ENCODE measurements around the gene TENM4. TPM values are rescaled to one million over a fixed set of nuclear protein-coding genes. Genes with fewer than 3 reads are reported as not detected.

Gene TENM4
- total RNA-seq, 2 experiments from 2014 or later: not detected

DNA sequence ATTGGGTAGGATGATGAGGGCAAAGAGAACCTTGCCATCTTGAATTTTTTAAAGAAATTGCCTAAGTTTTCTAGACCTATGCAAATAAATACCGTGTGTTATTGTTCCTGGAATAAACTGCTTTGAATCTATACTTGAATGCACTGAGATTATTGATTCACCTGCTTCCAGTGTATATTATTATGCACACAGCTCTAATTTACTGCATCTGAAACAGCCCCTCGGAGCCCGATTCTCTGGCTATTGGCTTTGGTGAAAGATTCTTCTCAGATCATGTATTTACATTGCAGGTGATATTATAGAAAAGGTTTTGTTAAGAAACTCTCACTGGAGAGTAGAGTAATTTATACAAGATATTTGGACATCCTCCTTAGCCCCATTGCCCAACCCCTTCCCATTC lies 254.2 kb downstream of the TENM4 start:
- TF ChIP-seq, protein P1, sequence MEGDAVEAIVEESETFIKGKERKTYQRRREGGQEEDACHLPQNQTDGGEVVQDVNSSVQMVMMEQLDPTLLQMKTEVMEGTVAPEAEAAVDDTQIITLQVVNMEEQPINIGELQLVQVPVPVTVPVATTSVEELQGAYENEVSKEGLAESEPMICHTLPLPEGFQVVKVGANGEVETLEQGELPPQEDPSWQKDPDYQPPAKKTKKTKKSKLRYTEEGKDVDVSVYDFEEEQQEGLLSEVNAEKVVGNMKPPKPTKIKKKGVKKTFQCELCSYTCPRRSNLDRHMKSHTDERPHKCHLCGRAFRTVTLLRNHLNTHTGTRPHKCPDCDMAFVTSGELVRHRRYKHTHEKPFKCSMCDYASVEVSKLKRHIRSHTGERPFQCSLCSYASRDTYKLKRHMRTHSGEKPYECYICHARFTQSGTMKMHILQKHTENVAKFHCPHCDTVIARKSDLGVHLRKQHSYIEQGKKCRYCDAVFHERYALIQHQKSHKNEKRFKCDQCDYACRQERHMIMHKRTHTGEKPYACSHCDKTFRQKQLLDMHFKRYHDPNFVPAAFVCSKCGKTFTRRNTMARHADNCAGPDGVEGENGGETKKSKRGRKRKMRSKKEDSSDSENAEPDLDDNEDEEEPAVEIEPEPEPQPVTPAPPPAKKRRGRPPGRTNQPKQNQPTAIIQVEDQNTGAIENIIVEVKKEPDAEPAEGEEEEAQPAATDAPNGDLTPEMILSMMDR (IDR thresholded peaks at IDR 0.05): no peak
- ATAC-seq: no peak
- H3K27me3 Mint-ChIP-seq: no peaks in the 10 kb centered on the region
- no peaks in the 10 kb centered on the region for H3K9me3 Mint-ChIP-seq
- no peaks in the 10 kb centered on the region for H3K36me3 Mint-ChIP-seq (ENCODE audit: low read depth)
- intact Hi-C loops (cut with micrococcal nuclease): no loop called here
- DNase-seq: no peak
- no peak overlapping the region for H3K4me3 Mint-ChIP-seq
- POLR2A ChIA-PET: no interaction called here
- CTCF ChIA-PET: no interaction called here
- H3K4me1 Mint-ChIP-seq (ENCODE audit: low read depth): no peaks in the 10 kb centered on the region
- H3K27ac Mint-ChIP-seq: no peak overlapping the region

DNA sequence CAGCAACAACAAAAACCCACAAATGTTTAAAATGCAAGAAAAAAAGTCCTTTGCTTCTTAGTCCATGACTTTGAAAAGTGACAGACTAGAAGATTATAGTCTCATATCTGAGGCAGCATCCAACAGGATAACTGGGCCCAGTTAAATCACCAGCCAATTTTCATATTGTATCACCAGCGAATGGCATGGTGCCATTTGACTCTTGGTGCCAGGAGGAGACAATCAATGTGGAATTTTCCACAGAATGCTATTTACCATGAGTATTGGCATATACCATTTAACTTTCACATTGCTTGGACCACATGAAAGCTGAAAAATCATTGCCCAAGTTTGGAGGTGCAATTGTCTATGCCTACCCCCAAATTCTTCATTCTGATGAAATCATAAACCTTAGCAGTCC lies 255.5 kb downstream of the TENM4 start:
- no peak overlapping the region for H3K27ac Mint-ChIP-seq
- H3K4me1 Mint-ChIP-seq (ENCODE audit: low read depth): no peaks in the 10 kb centered on the region

DNA sequence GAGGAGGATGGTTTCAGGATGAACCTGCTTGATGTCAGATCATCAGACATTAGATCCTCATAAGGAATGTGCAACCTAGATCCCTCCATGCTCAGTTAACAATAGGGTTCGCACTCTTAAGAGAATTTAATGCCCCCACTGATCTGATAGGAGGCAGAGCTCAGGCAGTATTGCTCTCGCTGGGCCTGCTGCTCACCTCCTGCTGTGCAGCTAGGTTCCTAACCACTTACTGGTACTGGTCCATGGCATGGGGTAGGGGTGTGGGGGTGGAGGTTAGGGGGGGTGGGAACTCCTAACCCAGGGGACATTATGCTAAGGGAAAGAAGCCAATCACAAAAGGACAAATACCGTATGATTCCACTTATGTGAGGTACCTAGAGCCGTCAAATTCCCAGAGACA lies 256.5 kb downstream of the TENM4 start:
- TF ChIP-seq, protein P1 (IDR thresholded peaks at IDR 0.05): no peak
- H3K36me3 Mint-ChIP-seq (ENCODE audit: low read depth): no peaks in the 10 kb centered on the region
- intact Hi-C loops (cut with micrococcal nuclease): no loop called here
- DNase-seq: no peak
- no peak overlapping the region for H3K27ac Mint-ChIP-seq
- H3K4me3 Mint-ChIP-seq: no peak overlapping the region
- ChIA-PET CTCF (no interaction called here), POLR2A (no interaction called here)
- ATAC-seq: no peak
- no peaks in the 10 kb centered on the region for H3K9me3 Mint-ChIP-seq
- H3K4me1 Mint-ChIP-seq (ENCODE audit: low read depth): no peaks in the 10 kb centered on the region
- no peaks in the 10 kb centered on the region for H3K27me3 Mint-ChIP-seq

More for the DNA sequence above, 255.5 kb downstream of the TENM4 start:
- ChIA-PET POLR2A (no interaction called here), CTCF (no interaction called here)
- no peaks in the 10 kb centered on the region for H3K36me3 Mint-ChIP-seq (ENCODE audit: low read depth)
- TF ChIP-seq, protein P1 (IDR thresholded peaks at IDR 0.05): no peak
- no peak for ATAC-seq
- intact Hi-C loops (cut with micrococcal nuclease): no loop called here
- no peak overlapping the region for H3K4me3 Mint-ChIP-seq
- DNase-seq: no peak
- no peaks in the 10 kb centered on the region for H3K27me3 Mint-ChIP-seq
- no peaks in the 10 kb centered on the region for H3K9me3 Mint-ChIP-seq

DNA sequence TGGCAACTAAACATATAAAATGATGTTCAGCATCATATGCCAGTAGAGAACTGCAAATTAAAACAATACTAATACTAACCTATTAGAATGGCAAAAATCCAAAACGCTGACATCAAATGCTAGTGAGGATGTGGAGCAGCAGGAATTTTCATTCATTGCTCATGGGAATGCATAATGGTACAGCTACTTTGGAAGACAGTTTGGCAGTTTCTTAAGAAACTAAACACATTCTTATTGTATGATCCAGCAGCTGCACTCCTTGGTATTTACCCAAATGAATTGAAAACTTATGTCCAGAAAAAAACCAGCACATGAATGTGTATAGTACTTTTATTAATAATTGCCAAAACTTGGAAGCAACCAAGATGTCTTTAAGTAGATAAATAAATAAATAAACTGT lies 258.0 kb downstream of the TENM4 start:
- DNase-seq (no peak), ATAC-seq (no peak)
- H3K27me3 Mint-ChIP-seq: peaks cover 9% of the 10 kb centered on the region
- intact Hi-C loops (cut with micrococcal nuclease): no loop called here
- H3K36me3 Mint-ChIP-seq (ENCODE audit: low read depth): no peaks in the 10 kb centered on the region
- TF ChIP-seq, protein P1 (IDR thresholded peaks at IDR 0.05): no peak
- ChIA-PET POLR2A (no interaction called here), CTCF (no interaction called here)
- H3K4me3 Mint-ChIP-seq: no peak overlapping the region
- H3K27ac Mint-ChIP-seq: no peak overlapping the region
- H3K4me1 Mint-ChIP-seq (ENCODE audit: low read depth): no peaks in the 10 kb centered on the region
- H3K9me3 Mint-ChIP-seq: no peaks in the 10 kb centered on the region

DNA sequence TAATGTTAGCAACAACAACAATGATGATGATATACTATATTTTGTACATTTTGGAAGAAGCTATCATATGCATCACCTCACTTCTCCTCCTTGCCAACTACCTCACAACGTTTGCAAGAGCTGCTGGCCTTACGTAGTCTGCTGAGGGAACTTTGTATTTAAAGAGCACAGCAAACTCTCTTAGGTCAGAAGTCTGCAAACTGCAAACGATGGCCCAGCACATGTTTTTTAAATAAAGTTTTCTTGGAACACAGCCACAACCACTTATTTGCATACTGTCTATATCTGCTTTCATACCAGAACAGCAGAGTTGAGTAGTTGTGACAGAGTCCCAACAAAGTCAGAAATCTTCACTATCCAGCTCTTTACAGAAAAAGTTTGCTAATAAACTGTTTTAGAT lies 261.7 kb downstream of the TENM4 start:
- CTCF ChIA-PET: no interaction called here
- intact Hi-C loops (cut with micrococcal nuclease): no loop called here
- TF ChIP-seq, protein P1 (IDR thresholded peaks at IDR 0.05): no peak
- Mint-ChIP-seq H3K27me3 (peaks cover 17% of the 10 kb centered on the region), H3K4me1 (ENCODE audit: low read depth) (no peaks in the 10 kb centered on the region), H3K4me3 (no peak overlapping the region), H3K36me3 (ENCODE audit: low read depth) (no peaks in the 10 kb centered on the region), H3K27ac (no peak overlapping the region), H3K9me3 (no peaks in the 10 kb centered on the region)
- POLR2A ChIA-PET: interaction anchor here (1.1 kb wide), 1 partner anchor 47 kb away, joined by 3 read pairs; no protein-coding TSS in a partner anchor
- DNase-seq: no peak
- no peak for ATAC-seq

Data from activated CD8-positive, alpha-beta T cell treated with anti-CD3 and anti-CD28 coated beads for 36 hours (primary cell).